Activated naive CD4-positive, alpha-beta T cell treated with anti-CD3 and anti-CD28 coated beads, Interleukin-2, amount 10 ng/mL, durations not matched to agents 5 hours and 36 hours (primary cell): ENCODE results near the gene DYDC2. TPM values are rescaled to one million over a fixed set of nuclear protein-coding genes. Genes with fewer than 3 reads are reported as not detected.

ENCODE experiments used
- total RNA-seq, 2 experiments: library from RNA; stranded (reverse); gene quantifications; one replicate each; pipeline ENCODE4 v1.2.3, GENCODE V29; 2021

DYDC2 gene
- not detected for total RNA-seq

GRCh38 chr10:80356563-80356988, at the start of gene DYDC2, which contains the start of gene DYDC1:
DYDC2 (plus strand) TSS chr10:80356781; CDS start chr10:80362444, 5,663 bp downstream.
DYDC1 (minus strand) TSS chr10:80356755; CDS start chr10:80352601, 4,154 bp downstream.

GRCh38 chr10:80408242-80409101, 51.9 kb downstream of the DYDC2 start, which contains the start of gene PRXL2A:
PRXL2A (plus strand) TSS chr10:80408551; CDS start chr10:80420468, 11,917 bp downstream.

Other genes with a start within 250 kb of the DYDC2 start
- gene PLAC9, start 224.1 kb upstream of the DYDC2 start, total RNA-seq = not detected
- 100 to 1,000 TPM; 281 to 289 TPM for gene ANXA11, start 151.2 kb upstream of the DYDC2 start, total RNA-seq
- not detected for gene MAT1A, start 67.1 kb upstream of the DYDC2 start, total RNA-seq
- gene DYDC1, start within 50 bp of the DYDC2 start, total RNA-seq = not detected
- gene PRXL2A, start 51.8 kb downstream of the DYDC2 start, total RNA-seq = 1 to 10 TPM; 8.5 to 8.8 TPM
- 100 to 1,000 TPM; 138 to 145 TPM for gene TSPAN14, start 97.5 kb downstream of the DYDC2 start, total RNA-seq
- under 1 TPM; 0.10 to 0.15 TPM for gene SH2D4B, start 181.1 kb downstream of the DYDC2 start, total RNA-seq